Stomach (tissue), 4 donors: ENCODE data around the gene NFATC2.

Experiments used
- POLR2A ChIP-seq, 4 donors: fragments of 450-650 bp; IDR thresholded peaks; one replicate each; pipeline ENCODE4 v1.6.1; 2016; ENCODE audit warnings: antibody characterized with exemption in 4 of 4, control low read depth in 2 of 4, mild to moderate bottlenecking in 1 of 4, moderate library complexity in 1 of 4
- TF ChIP-seq, protein P1 (sequence below), 7 experiments: fragments of 450-650 bp in 4 of 7; fragments of 200-600 bp in 3 of 7; sonication (generic) in 3 of 7; IDR thresholded peaks; one replicate each; pipeline ENCODE4 v1.5.1; 2016 to 2019; ENCODE audit warnings: antibody characterized with exemption in 7 of 7, control low read depth in 2 of 7, mild to moderate bottlenecking in 1 of 7

GRCh38 chr20:51392614-51393186 is 149.8 kb downstream of the NFATC2 start:
- TF ChIP-seq, protein P1, sequence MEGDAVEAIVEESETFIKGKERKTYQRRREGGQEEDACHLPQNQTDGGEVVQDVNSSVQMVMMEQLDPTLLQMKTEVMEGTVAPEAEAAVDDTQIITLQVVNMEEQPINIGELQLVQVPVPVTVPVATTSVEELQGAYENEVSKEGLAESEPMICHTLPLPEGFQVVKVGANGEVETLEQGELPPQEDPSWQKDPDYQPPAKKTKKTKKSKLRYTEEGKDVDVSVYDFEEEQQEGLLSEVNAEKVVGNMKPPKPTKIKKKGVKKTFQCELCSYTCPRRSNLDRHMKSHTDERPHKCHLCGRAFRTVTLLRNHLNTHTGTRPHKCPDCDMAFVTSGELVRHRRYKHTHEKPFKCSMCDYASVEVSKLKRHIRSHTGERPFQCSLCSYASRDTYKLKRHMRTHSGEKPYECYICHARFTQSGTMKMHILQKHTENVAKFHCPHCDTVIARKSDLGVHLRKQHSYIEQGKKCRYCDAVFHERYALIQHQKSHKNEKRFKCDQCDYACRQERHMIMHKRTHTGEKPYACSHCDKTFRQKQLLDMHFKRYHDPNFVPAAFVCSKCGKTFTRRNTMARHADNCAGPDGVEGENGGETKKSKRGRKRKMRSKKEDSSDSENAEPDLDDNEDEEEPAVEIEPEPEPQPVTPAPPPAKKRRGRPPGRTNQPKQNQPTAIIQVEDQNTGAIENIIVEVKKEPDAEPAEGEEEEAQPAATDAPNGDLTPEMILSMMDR (IDR thresholded peaks at IDR 0.05): no peak
- TF ChIP-seq POLR2A (IDR thresholded peaks at IDR 0.05): no peak
